AG04450 (cell line): ENCODE data around the gene WDR47. TPM values are rescaled to one million over a fixed set of nuclear protein-coding genes. Genes with fewer than 3 reads are reported as not detected.
"Not testable (repeated sequence)": the region's sequence is repeated elsewhere in the genome, so short reads cannot be mapped to it uniquely, and the experiment has no call there.

Experiments
- CTCF ChIA-PET: fragments of 300-600, 350-600 bp; formaldehyde crosslinking; extraction: SDS; loops from one replicate; lab custom pipeline; 2022; ENCODE audit warnings: antibody characterized with exemption, inconsistent platforms; lab: Charles Lee
- POLR2A ChIA-PET: fragments of 350-600 bp; formaldehyde crosslinking; extraction: SDS; loops from one replicate; lab custom pipeline; 2021; ENCODE audit warnings: antibody characterized with exemption, inconsistent platforms; lab: Yijun Ruan, JAX
- DNase-seq: peaks from one replicate; pipeline ENCODE4 v3.0.0-alpha.2; 2011; ENCODE audit warnings: low read depth, low spot score
- H3K27ac ChIP-seq: one replicate; pipeline ENCODE4 v1.5.1; 2012; ENCODE audit warnings: low read depth, low read length, control low read depth
- H3K27me3 ChIP-seq: one replicate; pipeline ENCODE4 v1.6.0; 2012; ENCODE audit warnings: low read length; ENCODE audit not compliant: control insufficient read depth, insufficient read depth
- H3K4me3 ChIP-seq: 2 replicates; pipeline ENCODE4 v1.5.1; 2011; ENCODE audit warnings: mild to moderate bottlenecking, low read depth, low read length, control low read depth
- H3K9me3 ChIP-seq: 2 replicates; pipeline ENCODE4 v1.5.1; 2012; ENCODE audit warnings: low read length; ENCODE audit not compliant: control insufficient read depth, insufficient read depth
- CTCF ChIP-seq: IDR thresholded peaks from 2 replicates; pipeline ENCODE4 v1.5.1; 2011; ENCODE audit warnings: low read depth, low read length, control low read depth, inconsistent platforms
- polyA plus RNA-seq: library from polyadenylated mRNA; depleted of rRNA; stranded (reverse); fragments of >200 nt; gene quantifications from 2 replicates; pipeline ENCODE4 v1.2.3, GENCODE V29; 2011; rRNA removed
- small RNA-seq: library from RNA; depleted of rRNA; stranded (forward); fragments of <200 nt; gene quantifications from one replicate; pipeline ENCODE3, GENCODE V24; 2012; ENCODE audit warnings: low read depth; ENCODE audit not compliant: insufficient read length

WDR47 gene
- polyA plus RNA-seq, 1 experiment, result 23.1 TPM

- TF ChIP-seq CTCF, result no peak
- ChIA-PET CTCF (interaction anchor here (0.6 kb wide), 1 partner anchor 108 kb away, joined by 4 read pairs; no protein-coding TSS in a partner anchor), POLR2A (no interaction called here)
- no peak for DNase-seq
- no peak overlapping the region for H3K4me3 ChIP-seq
- no peaks in the 10 kb centered on the region for H3K9me3 ChIP-seq
- no peak overlapping the region for H3K27ac ChIP-seq
- H3K27me3 ChIP-seq, result no peaks in the 10 kb centered on the region
Measured at GRCh38 chr1:108936170-108936569, 105.7 kb downstream of the WDR47 start.

- H3K4me3 ChIP-seq, result no peak overlapping the region
- DNase-seq, result no peak
- no peak for TF ChIP-seq CTCF
- no peak overlapping the region for H3K27ac ChIP-seq
- H3K27me3 ChIP-seq, result no peaks in the 10 kb centered on the region
- no peaks in the 10 kb centered on the region for H3K9me3 ChIP-seq
- POLR2A ChIA-PET, result no interaction called here
- CTCF ChIA-PET, result no interaction called here
Measured at GRCh38 chr1:108933944-108934343, 108.0 kb downstream of the WDR47 start.

- H3K9me3 ChIP-seq, H3K27me3 ChIP-seq, POLR2A ChIA-PET, DNase-seq, H3K27ac ChIP-seq, H3K4me3 ChIP-seq, CTCF ChIA-PET: not testable (repeated sequence)
Measured at GRCh38 chr1:108927565-108927964, 114.3 kb downstream of the WDR47 start.

GRCh38 chr1:108925920-108926319 lies 116.0 kb downstream of the WDR47 start:
- ChIA-PET POLR2A (no interaction called here), CTCF (no interaction called here)
- Histone ChIP-seq H3K4me3 (no peak overlapping the region), H3K27me3 (no peaks in the 10 kb centered on the region), H3K9me3 (no peaks in the 10 kb centered on the region), H3K27ac (no peak overlapping the region)
- TF ChIP-seq CTCF, result no peak
- DNase-seq, result no peak

Small RNA genes lying within 50 kb of the gene (small RNA-seq; reads per million reads assigned to genes)
- not detected for gene BX679664.1
- gene BX679664.2, result not detected

Other genes with a start within 250 kb of the WDR47 start
- gene AKNAD1, start 185.0 kb downstream of the WDR47 start, polyA plus RNA-seq, result 0.45 and 0.86 TPM in 2 replicates
- gene GPSM2, start 165.1 kb downstream of the WDR47 start, polyA plus RNA-seq, result 10.0 and 14.3 TPM in 2 replicates
- gene CLCC1, start 78.6 kb downstream of the WDR47 start, polyA plus RNA-seq, result 32.0 and 45.2 TPM in 2 replicates
- gene TAF13, start 33.9 kb upstream of the WDR47 start, polyA plus RNA-seq, result 61.8 and 81.9 TPM in 2 replicates
- gene TMEM167B, start 48.7 kb upstream of the WDR47 start, polyA plus RNA-seq, result 38.8 and 39.0 TPM in 2 replicates
- 0.88 and 0.94 TPM in 2 replicates for gene ELAPOR1, start 72.0 kb upstream of the WDR47 start, polyA plus RNA-seq
- 301 and 332 TPM in 2 replicates for gene SARS1, start 171.8 kb upstream of the WDR47 start, polyA plus RNA-seq
- 1.1 and 1.8 TPM in 2 replicates for gene CELSR2, start 207.4 kb upstream of the WDR47 start, polyA plus RNA-seq
- gene PSRC1, start 241.0 kb upstream of the WDR47 start, polyA plus RNA-seq, result 17.3 and 18.5 TPM in 2 replicates